A673 (cell line): ENCODE results near the gene LMTK3. TPM values are rescaled to one million over a fixed set of nuclear protein-coding genes. Genes with fewer than 3 reads are reported as not detected.

Experiments
- BruUV-seq: library from RNA; stranded (reverse); fragments of 400-500 nt; replicated peaks from 2 replicates; lab custom pipeline; 2021; lab: Mats Ljungman, UMichigan
- CTCF ChIA-PET: fragments of 300-600 bp; sonication (Branson Sonifier 250); formaldehyde crosslinking; loops from one replicate; lab custom pipeline; 2022; ENCODE audit warnings: antibody characterized with exemption; lab: Charles Lee
- POLR2A ChIA-PET: fragments of 300-600 bp; sonication (Branson Sonifier 250); formaldehyde crosslinking; loops from one replicate; lab custom pipeline; 2022; ENCODE audit warnings: antibody characterized with exemption; ENCODE audit not compliant: low non-redundant PET; lab: Charles Lee
- DNase-seq: peaks from one replicate; pipeline ENCODE4 v3.0.0-alpha.2; 2015; ENCODE audit warnings: low spot score
- H3K27ac ChIP-seq: fragments of 200-600 bp; sonication (generic); 2 replicates; pipeline ENCODE4 v1.5.1; 2016; ENCODE audit warnings: mixed run types, low read depth, mild to moderate bottlenecking, mixed read lengths, antibody characterized with exemption, low read length; ENCODE audit not compliant: poor library complexity, severe bottlenecking
- H3K27me3 ChIP-seq: fragments of 200-600 bp; sonication (generic); replicated peaks from 2 replicates; pipeline ENCODE4 v1.6.1; 2017; ENCODE audit warnings: mixed run types, low read depth, mild to moderate bottlenecking, mixed read lengths, antibody characterized with exemption, low read length; ENCODE audit not compliant: insufficient read depth, poor library complexity
- H3K36me3 ChIP-seq: fragments of 200-600 bp; sonication (generic); 2 replicates; pipeline ENCODE4 v1.6.1; 2016; ENCODE audit warnings: mixed run types, mild to moderate bottlenecking, mixed read lengths, antibody characterized with exemption, low read length; ENCODE audit not compliant: insufficient read depth, poor library complexity, severe bottlenecking
- H3K4me1 ChIP-seq: fragments of 200-600 bp; sonication (generic); 2 replicates; pipeline ENCODE4 v1.6.1; 2017; ENCODE audit warnings: mixed run types, mild to moderate bottlenecking, mixed read lengths, antibody characterized with exemption, low read length; ENCODE audit not compliant: insufficient read depth, poor library complexity, severe bottlenecking
- H3K4me3 ChIP-seq: fragments of 200-600 bp; sonication (generic); 2 replicates; pipeline ENCODE4 v1.5.1; 2016; ENCODE audit warnings: low read depth, mixed run types, mild to moderate bottlenecking, mixed read lengths, low read length; ENCODE audit not compliant: poor library complexity, severe bottlenecking
- H3K9me3 ChIP-seq: fragments of 200-600 bp; sonication (generic); 2 replicates; pipeline ENCODE4 v1.6.1; 2016; ENCODE audit warnings: mixed run types, low read depth, mild to moderate bottlenecking, mixed read lengths, antibody characterized with exemption, low read length; ENCODE audit not compliant: poor library complexity, severe bottlenecking
- CTCF ChIP-seq: fragments of 300-800, 200-600 bp; sonication (generic); conservative IDR thresholded peaks from 2 replicates; pipeline ENCODE4 v1.5.1; 2017; ENCODE audit warnings: low read depth, mild to moderate bottlenecking, antibody characterized with exemption, low read length, moderate library complexity, mixed read lengths
- EZH2 ChIP-seq: fragments of 200-600 bp; sonication (generic); IDR thresholded peaks from 2 replicates; pipeline ENCODE4 v1.6.1; 2017; ENCODE audit warnings: borderline replicate concordance, low read depth, mild to moderate bottlenecking, mixed read lengths, antibody characterized with exemption, low read length; ENCODE audit not compliant: poor library complexity, severe bottlenecking
- intact Hi-C: fragments of 100-400 bp; cut with micrococcal nuclease; formaldehyde crosslinking; loops from one replicate; pipeline ENCODE4 v1.10.0; 2022; ENCODE audit not compliant: unreplicated experiment
- total RNA-seq: library from RNA; stranded (reverse); gene quantifications from 2 replicates; pipeline ENCODE4 v1.2.3, GENCODE V29; 2021

Gene LMTK3
- total RNA-seq, 1 experiment from 2014 or later = 0.52 TPM

- no peak for TF ChIP-seq EZH2
- no peak for TF ChIP-seq CTCF
- intact Hi-C loops = no loop called here
- Histone ChIP-seq H3K27me3 (no peaks in the 10 kb centered on the region), H3K9me3 (no peaks in the 10 kb centered on the region), H3K27ac (no peak overlapping the region), H3K4me3 (no peak overlapping the region), H3K36me3 (peaks cover 51% of the 10 kb centered on the region), H3K4me1 (peaks cover 7% of the 10 kb centered on the region)
- ChIA-PET POLR2A (no interaction called here), CTCF (no interaction called here)
- no peak for DNase-seq
- BruUV-seq = no TSS peak
Observed at GRCh38 chr19:48478339-48479256, 33.0 kb downstream of the LMTK3 start.

- CTCF ChIA-PET = no interaction called here
- no TSS peak for BruUV-seq
- Histone ChIP-seq H3K9me3 (no peaks in the 10 kb centered on the region), H3K36me3 (peaks cover 59% of the 10 kb centered on the region), H3K27ac (no peak overlapping the region), H3K4me1 (peaks cover 7% of the 10 kb centered on the region), H3K27me3 (no peaks in the 10 kb centered on the region), H3K4me3 (no peak overlapping the region)
- no peak for DNase-seq
- intact Hi-C loops = no loop called here
- POLR2A ChIA-PET = no interaction called here
- TF ChIP-seq EZH2 = no peak
- TF ChIP-seq CTCF = no peak
Observed at GRCh38 chr19:48477698-48478338, 33.8 kb downstream of the LMTK3 start.

- TF ChIP-seq CTCF = no peak
- no peak for TF ChIP-seq EZH2
- peaks cover 7% of the 10 kb centered on the region for H3K4me1 ChIP-seq
- CTCF ChIA-PET = no interaction called here
- no TSS peak for BruUV-seq
- intact Hi-C loops = no loop called here
- DNase-seq = no peak
- no peak overlapping the region for H3K27ac ChIP-seq
- POLR2A ChIA-PET = no interaction called here
- no peak overlapping the region for H3K4me3 ChIP-seq
- no peaks in the 10 kb centered on the region for H3K27me3 ChIP-seq
- peaks cover 65% of the 10 kb centered on the region for H3K36me3 ChIP-seq
- H3K9me3 ChIP-seq = no peaks in the 10 kb centered on the region
Observed at GRCh38 chr19:48477067-48477685, 34.5 kb downstream of the LMTK3 start.
